ENCODE results near the gene NFKB1.

DNA sequence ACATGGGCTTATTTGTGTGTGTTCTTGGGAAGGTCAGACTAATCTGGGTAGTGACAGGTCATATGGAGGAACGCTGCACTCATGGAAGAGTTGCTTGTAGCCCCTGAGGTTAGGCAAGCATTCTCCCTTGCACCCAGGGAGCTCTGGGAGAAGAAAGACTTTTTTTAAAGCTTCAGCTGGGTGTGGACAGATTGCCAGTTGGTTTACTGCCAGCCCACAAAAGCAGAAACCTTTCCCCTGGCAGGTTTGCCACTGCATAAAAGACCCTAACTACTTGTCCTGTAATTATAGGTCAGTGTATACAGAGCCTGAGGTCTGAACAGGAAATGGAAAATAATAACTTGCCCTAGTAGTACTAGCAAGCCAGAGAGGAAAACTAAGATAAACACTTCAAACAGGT is 7.4 kb upstream of the NFKB1 start:
- TF ChIP-seq POLR2A (IDR thresholded peaks at IDR 0.05; ENCODE audit: low read length) (no peak), GATA1 (IDR thresholded peaks at IDR 0.05; ENCODE audit: low read depth, low read length) (no peak)

Data from erythroblast (primary cell).